GM23338 (cell line): ENCODE measurements around the gene RASA3. TPM values are rescaled to one million over a fixed set of nuclear protein-coding genes. Genes with fewer than 3 reads are reported as not detected.

Experiments used
- ATAC-seq: fragments of 200-7000 bp; cut with Tn5 transposase; 3 replicates; pipeline ENCODE4 v1.9.1; 2020
- DNase-seq: peaks from one replicate; pipeline ENCODE4 v3.0.0-alpha.2; 2015; ENCODE audit warnings: low spot score
- H2AFZ ChIP-seq: fragments of 200-600 bp; sonication (generic); 2 replicates; pipeline ENCODE4 v1.8.0; 2016; ENCODE audit warnings: antibody characterized with exemption, mild to moderate bottlenecking, moderate library complexity
- H3F3A ChIP-seq: fragments of 200-600 bp; sonication (generic); replicated peaks from 2 replicates; pipeline ENCODE4 v1.8.0; 2017; ENCODE audit warnings: antibody characterized with exemption, mixed run types, low read depth
- H3K27ac ChIP-seq: fragments of 200-600 bp; sonication (generic); 2 replicates; pipeline ENCODE4 v1.6.1; 2016; ENCODE audit warnings: low read depth
- H3K27me3 ChIP-seq: fragments of 200-600 bp; sonication (generic); 2 replicates; pipeline ENCODE4 v1.8.0; 2016; ENCODE audit warnings: mild to moderate bottlenecking, mixed run types, moderate library complexity; ENCODE audit not compliant: insufficient read depth
- H3K36me3 ChIP-seq: fragments of 200-600 bp; sonication (generic); 2 replicates; pipeline ENCODE4 v1.8.0; 2016; ENCODE audit warnings: mild to moderate bottlenecking; ENCODE audit not compliant: insufficient read depth
- H3K4me1 ChIP-seq: fragments of 200-600 bp; sonication (generic); 2 replicates; pipeline ENCODE4 v1.8.0; 2016; ENCODE audit warnings: mild to moderate bottlenecking, moderate library complexity; ENCODE audit not compliant: insufficient read depth
- H3K4me2 ChIP-seq: fragments of 200-600 bp; sonication (generic); 2 replicates; pipeline ENCODE4 v1.7.1; 2017; ENCODE audit warnings: mixed run types
- H3K4me3 ChIP-seq: fragments of 200-600 bp; sonication (generic); 2 replicates; pipeline ENCODE4 v1.6.1; 2016; ENCODE audit warnings: mixed run types
- H3K79me2 ChIP-seq: fragments of 200-600 bp; sonication (generic); replicated peaks from 2 replicates; pipeline ENCODE4 v1.8.0; 2017; ENCODE audit warnings: mild to moderate bottlenecking; ENCODE audit not compliant: insufficient read depth
- H3K9me2 ChIP-seq: fragments of 200-600 bp; sonication (generic); 2 replicates; pipeline ENCODE4 v1.8.0; 2017; ENCODE audit not compliant: insufficient read depth
- H4K20me1 ChIP-seq: fragments of 200-600 bp; sonication (generic); replicated peaks from 2 replicates; pipeline ENCODE4 v1.8.0; 2017; ENCODE audit warnings: mild to moderate bottlenecking; ENCODE audit not compliant: insufficient read depth
- H3K27ac Mint-ChIP-seq: 2 replicates; pipeline ENCODE4 v1.8.0; 2020; ENCODE audit warnings: inconsistent platforms, mild to moderate bottlenecking, moderate library complexity, mixed read lengths
- H3K27me3 Mint-ChIP-seq: 3 replicates; pipeline ENCODE4 v1.8.0; 2022; ENCODE audit warnings: low read depth, mild to moderate bottlenecking, moderate library complexity, mixed read lengths, inconsistent platforms; ENCODE audit not compliant: insufficient read depth, poor library complexity
- H3K36me3 Mint-ChIP-seq: 3 replicates; pipeline ENCODE4 v1.8.0; 2021; ENCODE audit warnings: low read depth, mild to moderate bottlenecking, inconsistent platforms, moderate library complexity, mixed read lengths
- H3K4me1 Mint-ChIP-seq: 3 replicates; pipeline ENCODE4 v1.8.0; 2020; ENCODE audit warnings: mild to moderate bottlenecking, inconsistent platforms, mixed read lengths
- H3K4me3 Mint-ChIP-seq: 3 replicates; pipeline ENCODE4 v1.8.0; 2021; ENCODE audit warnings: moderate library complexity, mild to moderate bottlenecking, inconsistent platforms, mixed read lengths
- H3K9me3 Mint-ChIP-seq: 3 replicates; pipeline ENCODE4 v1.8.0; 2020; ENCODE audit warnings: moderate library complexity, mild to moderate bottlenecking, inconsistent platforms, mixed read lengths
- CREB1 ChIP-seq: fragments of 250-450 bp; sonication (Bioruptor Pico); IDR thresholded peaks from 2 replicates; pipeline ENCODE4 v1.5.0; 2020; ENCODE audit warnings: low read depth, mild to moderate bottlenecking, moderate library complexity
- EZH2 ChIP-seq: fragments of 200-600 bp; sonication (generic); IDR thresholded peaks from one replicate; pipeline ENCODE4 v1.8.0; 2017; ENCODE audit warnings: antibody characterized with exemption, mild to moderate bottlenecking, low read depth; ENCODE audit not compliant: unreplicated experiment
- EZH2phosphoT487 ChIP-seq: fragments of 200-600 bp; sonication (generic); IDR thresholded peaks from one replicate; pipeline ENCODE4 v1.8.1; 2018; ENCODE audit warnings: antibody characterized with exemption; ENCODE audit not compliant: unreplicated experiment
- JUNB ChIP-seq: IDR thresholded peaks from one replicate; pipeline ENCODE4 v1.6.1; 2016; ENCODE audit warnings: antibody characterized with exemption; ENCODE audit not compliant: unreplicated experiment
- NANOG ChIP-seq: IDR thresholded peaks from 2 replicates; pipeline ENCODE4 v1.6.1; 2016; ENCODE audit warnings: antibody characterized with exemption, borderline replicate concordance
- POLR2AphosphoS5 ChIP-seq: IDR thresholded peaks from 2 replicates; pipeline ENCODE4 v1.6.1; 2016; ENCODE audit warnings: antibody characterized with exemption, low read depth
- STAT1 ChIP-seq: IDR thresholded peaks from one replicate; pipeline ENCODE4 v1.6.1; 2016; ENCODE audit warnings: antibody characterized with exemption; ENCODE audit not compliant: unreplicated experiment
- ZNF114 ChIP-seq: fragments of 250-450 bp; sonication (Bioruptor Pico); IDR thresholded peaks from 2 replicates; pipeline ENCODE4 v1.5.0; 2020; ENCODE audit warnings: mild to moderate bottlenecking, moderate library complexity
- ZNF331 ChIP-seq: fragments of 250-450 bp; sonication (Bioruptor Pico); IDR thresholded peaks from 2 replicates; pipeline ENCODE4 v1.5.0; 2020; ENCODE audit warnings: low read depth, mild to moderate bottlenecking, moderate library complexity
- polyA plus RNA-seq: library from polyadenylated mRNA; unstranded; fragments of >200 nt; fragmentation: Nextera tagmentation; extraction: Ambion mirVana; gene quantifications from 2 replicates; pipeline ENCODE4 v1.2.1, GENCODE V29; 2016
- total RNA-seq: library from RNA; depleted of rRNA; stranded (reverse); fragments of >200 nt; shearing (Covaris generic); gene quantifications from 2 replicates; pipeline ENCODE4 v1.2.3, GENCODE V29; 2014
- TF ChIP-seq, protein P1 (sequence below): fragments of 250-450 bp; sonication (Bioruptor Pico); IDR thresholded peaks from 2 replicates; pipeline ENCODE4 v1.5.0; 2020; ENCODE audit warnings: mild to moderate bottlenecking, moderate library complexity
- TF ChIP-seq, protein P2 (sequence below), 2 experiments: fragments of 200-600 bp in 1 of 2; sonication (generic) in 1 of 2; conservative IDR thresholded peaks; 2 replicates each; pipeline versions ENCODE4 v1.5.1 to v1.6.1; 2016 to 2017; ENCODE audit warnings: antibody characterized with exemption in 2 of 2, low read depth in 2 of 2, mild to moderate bottlenecking in 2 of 2, moderate library complexity in 1 of 2
- TF ChIP-seq, protein P3 (sequence below): IDR thresholded peaks from 2 replicates; pipeline ENCODE4 v1.6.1; 2016; ENCODE audit warnings: antibody characterized with exemption
- TF ChIP-seq, protein P4 (sequence below): IDR thresholded peaks from one replicate; pipeline ENCODE4 v1.6.1; 2018; ENCODE audit warnings: antibody characterized with exemption; ENCODE audit not compliant: unreplicated experiment

Gene RASA3
- total and polyA plus RNA-seq, 2 experiments from 2014 or later: 11.2 to 20.7 TPM

DNA sequence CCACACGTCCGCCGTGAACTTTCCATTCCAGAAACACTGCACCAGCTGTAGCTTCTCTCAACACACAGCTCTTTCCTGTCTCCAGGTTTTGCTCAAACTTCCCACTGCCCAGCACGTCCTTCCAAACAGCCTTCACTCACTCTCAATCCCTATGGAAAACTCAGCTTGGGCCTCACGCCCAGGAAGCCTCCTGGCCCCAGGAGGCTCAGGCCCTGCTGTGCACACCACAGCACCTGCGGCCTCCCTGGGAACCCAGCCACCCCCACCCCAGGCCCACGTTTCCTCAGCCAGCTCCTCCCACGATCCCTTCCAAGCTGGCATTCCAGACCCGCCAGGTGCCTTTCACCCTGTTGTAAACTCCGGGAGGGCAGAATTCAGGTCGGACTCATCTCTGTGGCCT lies 193.7 kb downstream of the RASA3 start:
- Histone ChIP-seq H3K4me1 (no peaks in the 10 kb centered on the region), H4K20me1 (no peaks in the 10 kb centered on the region), H3K9me2 (no peaks in the 10 kb centered on the region), H3K4me3 (no peak overlapping the region), H3K27ac (no peak overlapping the region), H2AFZ (no peak overlapping the region), H3K36me3 (no peaks in the 10 kb centered on the region), H3K79me2 (no peaks in the 10 kb centered on the region), H3F3A (no peaks in the 10 kb centered on the region), H3K4me2 (no peak overlapping the region), H3K27me3 (no peaks in the 10 kb centered on the region)
- Mint-ChIP-seq H3K9me3 (no peaks in the 10 kb centered on the region), H3K4me3 (no peak overlapping the region), H3K27ac (no peak overlapping the region), H3K36me3 (no peaks in the 10 kb centered on the region), H3K4me1 (peaks cover 11% of the 10 kb centered on the region), H3K27me3 (peaks cover 17% of the 10 kb centered on the region)
- ATAC-seq: no peak
- TF ChIP-seq ZNF331 (CRISPR knock-in tag): no peak
- TF ChIP-seq NANOG: no peak
- TF ChIP-seq JUNB: no peak
- TF ChIP-seq, protein P1, sequence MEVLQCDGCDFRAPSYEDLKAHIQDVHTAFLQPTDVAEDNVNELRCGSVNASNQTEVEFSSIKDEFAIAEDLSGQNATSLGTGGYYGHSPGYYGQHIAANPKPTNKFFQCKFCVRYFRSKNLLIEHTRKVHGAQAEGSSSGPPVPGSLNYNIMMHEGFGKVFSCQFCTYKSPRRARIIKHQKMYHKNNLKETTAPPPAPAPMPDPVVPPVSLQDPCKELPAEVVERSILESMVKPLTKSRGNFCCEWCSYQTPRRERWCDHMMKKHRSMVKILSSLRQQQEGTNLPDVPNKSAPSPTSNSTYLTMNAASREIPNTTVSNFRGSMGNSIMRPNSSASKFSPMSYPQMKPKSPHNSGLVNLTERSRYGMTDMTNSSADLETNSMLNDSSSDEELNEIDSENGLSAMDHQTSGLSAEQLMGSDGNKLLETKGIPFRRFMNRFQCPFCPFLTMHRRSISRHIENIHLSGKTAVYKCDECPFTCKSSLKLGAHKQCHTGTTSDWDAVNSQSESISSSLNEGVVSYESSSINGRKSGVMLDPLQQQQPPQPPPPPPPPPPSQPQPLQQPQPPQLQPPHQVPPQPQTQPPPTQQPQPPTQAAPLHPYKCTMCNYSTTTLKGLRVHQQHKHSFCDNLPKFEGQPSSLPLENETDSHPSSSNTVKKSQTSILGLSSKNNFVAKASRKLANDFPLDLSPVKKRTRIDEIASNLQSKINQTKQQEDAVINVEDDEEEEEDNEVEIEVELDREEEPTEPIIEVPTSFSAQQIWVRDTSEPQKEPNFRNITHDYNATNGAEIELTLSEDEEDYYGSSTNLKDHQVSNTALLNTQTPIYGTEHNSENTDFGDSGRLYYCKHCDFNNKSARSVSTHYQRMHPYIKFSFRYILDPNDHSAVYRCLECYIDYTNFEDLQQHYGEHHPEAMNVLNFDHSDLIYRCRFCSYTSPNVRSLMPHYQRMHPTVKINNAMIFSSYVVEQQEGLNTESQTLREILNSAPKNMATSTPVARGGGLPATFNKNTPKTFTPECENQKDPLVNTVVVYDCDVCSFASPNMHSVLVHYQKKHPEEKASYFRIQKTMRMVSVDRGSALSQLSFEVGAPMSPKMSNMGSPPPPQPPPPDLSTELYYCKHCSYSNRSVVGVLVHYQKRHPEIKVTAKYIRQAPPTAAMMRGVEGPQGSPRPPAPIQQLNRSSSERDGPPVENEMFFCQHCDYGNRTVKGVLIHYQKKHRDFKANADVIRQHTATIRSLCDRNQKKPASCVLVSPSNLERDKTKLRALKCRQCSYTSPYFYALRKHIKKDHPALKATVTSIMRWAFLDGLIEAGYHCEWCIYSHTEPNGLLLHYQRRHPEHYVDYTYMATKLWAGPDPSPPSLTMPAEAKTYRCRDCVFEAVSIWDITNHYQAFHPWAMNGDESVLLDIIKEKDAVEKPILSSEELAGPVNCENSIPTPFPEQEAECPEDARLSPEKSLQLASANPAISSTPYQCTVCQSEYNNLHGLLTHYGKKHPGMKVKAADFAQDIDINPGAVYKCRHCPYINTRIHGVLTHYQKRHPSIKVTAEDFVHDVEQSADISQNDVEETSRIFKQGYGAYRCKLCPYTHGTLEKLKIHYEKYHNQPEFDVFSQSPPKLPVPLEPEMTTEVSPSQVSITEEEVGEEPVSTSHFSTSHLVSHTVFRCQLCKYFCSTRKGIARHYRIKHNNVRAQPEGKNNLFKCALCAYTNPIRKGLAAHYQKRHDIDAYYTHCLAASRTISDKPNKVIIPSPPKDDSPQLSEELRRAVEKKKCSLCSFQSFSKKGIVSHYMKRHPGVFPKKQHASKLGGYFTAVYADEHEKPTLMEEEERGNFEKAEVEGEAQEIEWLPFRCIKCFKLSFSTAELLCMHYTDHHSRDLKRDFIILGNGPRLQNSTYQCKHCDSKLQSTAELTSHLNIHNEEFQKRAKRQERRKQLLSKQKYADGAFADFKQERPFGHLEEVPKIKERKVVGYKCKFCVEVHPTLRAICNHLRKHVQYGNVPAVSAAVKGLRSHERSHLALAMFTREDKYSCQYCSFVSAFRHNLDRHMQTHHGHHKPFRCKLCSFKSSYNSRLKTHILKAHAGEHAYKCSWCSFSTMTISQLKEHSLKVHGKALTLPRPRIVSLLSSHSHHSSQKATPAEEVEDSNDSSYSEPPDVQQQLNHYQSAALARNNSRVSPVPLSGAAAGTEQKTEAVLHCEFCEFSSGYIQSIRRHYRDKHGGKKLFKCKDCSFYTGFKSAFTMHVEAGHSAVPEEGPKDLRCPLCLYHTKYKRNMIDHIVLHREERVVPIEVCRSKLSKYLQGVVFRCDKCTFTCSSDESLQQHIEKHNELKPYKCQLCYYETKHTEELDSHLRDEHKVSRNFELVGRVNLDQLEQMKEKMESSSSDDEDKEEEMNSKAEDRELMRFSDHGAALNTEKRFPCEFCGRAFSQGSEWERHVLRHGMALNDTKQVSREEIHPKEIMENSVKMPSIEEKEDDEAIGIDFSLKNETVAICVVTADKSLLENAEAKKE (CRISPR knock-in tag): no peak
- no peak for TF ChIP-seq EZH2
- no peak for TF ChIP-seq STAT1
- TF ChIP-seq, protein P2, sequence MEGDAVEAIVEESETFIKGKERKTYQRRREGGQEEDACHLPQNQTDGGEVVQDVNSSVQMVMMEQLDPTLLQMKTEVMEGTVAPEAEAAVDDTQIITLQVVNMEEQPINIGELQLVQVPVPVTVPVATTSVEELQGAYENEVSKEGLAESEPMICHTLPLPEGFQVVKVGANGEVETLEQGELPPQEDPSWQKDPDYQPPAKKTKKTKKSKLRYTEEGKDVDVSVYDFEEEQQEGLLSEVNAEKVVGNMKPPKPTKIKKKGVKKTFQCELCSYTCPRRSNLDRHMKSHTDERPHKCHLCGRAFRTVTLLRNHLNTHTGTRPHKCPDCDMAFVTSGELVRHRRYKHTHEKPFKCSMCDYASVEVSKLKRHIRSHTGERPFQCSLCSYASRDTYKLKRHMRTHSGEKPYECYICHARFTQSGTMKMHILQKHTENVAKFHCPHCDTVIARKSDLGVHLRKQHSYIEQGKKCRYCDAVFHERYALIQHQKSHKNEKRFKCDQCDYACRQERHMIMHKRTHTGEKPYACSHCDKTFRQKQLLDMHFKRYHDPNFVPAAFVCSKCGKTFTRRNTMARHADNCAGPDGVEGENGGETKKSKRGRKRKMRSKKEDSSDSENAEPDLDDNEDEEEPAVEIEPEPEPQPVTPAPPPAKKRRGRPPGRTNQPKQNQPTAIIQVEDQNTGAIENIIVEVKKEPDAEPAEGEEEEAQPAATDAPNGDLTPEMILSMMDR (conservative IDR thresholded peaks at IDR 0.05; ENCODE audit: low read depth in 2 of 2): no peak
- TF ChIP-seq, protein P3, sequence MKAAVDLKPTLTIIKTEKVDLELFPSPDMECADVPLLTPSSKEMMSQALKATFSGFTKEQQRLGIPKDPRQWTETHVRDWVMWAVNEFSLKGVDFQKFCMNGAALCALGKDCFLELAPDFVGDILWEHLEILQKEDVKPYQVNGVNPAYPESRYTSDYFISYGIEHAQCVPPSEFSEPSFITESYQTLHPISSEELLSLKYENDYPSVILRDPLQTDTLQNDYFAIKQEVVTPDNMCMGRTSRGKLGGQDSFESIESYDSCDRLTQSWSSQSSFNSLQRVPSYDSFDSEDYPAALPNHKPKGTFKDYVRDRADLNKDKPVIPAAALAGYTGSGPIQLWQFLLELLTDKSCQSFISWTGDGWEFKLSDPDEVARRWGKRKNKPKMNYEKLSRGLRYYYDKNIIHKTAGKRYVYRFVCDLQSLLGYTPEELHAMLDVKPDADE: no peak
- TF ChIP-seq EZH2phosphoT487: no peak
- TF ChIP-seq CREB1: no peak
- TF ChIP-seq POLR2AphosphoS5: no peak
- no peak for TF ChIP-seq ZNF114
- TF ChIP-seq, protein P4, sequence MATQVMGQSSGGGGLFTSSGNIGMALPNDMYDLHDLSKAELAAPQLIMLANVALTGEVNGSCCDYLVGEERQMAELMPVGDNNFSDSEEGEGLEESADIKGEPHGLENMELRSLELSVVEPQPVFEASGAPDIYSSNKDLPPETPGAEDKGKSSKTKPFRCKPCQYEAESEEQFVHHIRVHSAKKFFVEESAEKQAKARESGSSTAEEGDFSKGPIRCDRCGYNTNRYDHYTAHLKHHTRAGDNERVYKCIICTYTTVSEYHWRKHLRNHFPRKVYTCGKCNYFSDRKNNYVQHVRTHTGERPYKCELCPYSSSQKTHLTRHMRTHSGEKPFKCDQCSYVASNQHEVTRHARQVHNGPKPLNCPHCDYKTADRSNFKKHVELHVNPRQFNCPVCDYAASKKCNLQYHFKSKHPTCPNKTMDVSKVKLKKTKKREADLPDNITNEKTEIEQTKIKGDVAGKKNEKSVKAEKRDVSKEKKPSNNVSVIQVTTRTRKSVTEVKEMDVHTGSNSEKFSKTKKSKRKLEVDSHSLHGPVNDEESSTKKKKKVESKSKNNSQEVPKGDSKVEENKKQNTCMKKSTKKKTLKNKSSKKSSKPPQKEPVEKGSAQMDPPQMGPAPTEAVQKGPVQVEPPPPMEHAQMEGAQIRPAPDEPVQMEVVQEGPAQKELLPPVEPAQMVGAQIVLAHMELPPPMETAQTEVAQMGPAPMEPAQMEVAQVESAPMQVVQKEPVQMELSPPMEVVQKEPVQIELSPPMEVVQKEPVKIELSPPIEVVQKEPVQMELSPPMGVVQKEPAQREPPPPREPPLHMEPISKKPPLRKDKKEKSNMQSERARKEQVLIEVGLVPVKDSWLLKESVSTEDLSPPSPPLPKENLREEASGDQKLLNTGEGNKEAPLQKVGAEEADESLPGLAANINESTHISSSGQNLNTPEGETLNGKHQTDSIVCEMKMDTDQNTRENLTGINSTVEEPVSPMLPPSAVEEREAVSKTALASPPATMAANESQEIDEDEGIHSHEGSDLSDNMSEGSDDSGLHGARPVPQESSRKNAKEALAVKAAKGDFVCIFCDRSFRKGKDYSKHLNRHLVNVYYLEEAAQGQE: no peak
- DNase-seq: no peak
